Hepatocyte (in vitro differentiated cells): ENCODE data around the gene GMDS.

ENCODE experiments used
- EZH2 ChIP-seq: fragments of 200-600 bp; sonication (generic); IDR thresholded peaks from 2 replicates; pipeline ENCODE4 v1.6.1; 2016; ENCODE audit warnings: antibody characterized with exemption, mild to moderate bottlenecking, borderline replicate concordance
- TF ChIP-seq, protein P1 (sequence below): fragments of 200-600 bp; sonication (generic); IDR thresholded peaks from 2 replicates; pipeline ENCODE4 v1.5.1; 2016; ENCODE audit warnings: antibody characterized with exemption, mild to moderate bottlenecking; ENCODE audit not compliant: poor library complexity

DNA sequence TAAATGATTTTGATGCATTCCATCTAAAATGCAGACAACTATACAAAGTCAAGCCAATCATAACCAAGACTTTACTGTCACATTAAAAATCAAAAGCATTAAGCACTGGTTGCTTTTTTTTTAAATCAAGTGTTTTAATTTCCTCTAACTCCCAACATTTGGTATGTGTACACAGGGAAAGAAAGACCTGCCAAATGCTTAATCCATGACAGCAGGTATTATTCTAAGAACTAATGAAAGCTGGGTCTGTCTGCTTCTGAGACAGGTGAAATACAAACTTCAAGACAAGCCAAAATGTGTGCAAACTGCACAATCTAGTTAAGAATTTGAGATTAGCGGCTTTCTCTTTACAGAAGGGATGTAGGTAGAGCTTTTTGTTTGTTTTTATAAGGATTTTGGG lies 126.1 kb downstream of the GMDS start:
- TF ChIP-seq, protein P1, sequence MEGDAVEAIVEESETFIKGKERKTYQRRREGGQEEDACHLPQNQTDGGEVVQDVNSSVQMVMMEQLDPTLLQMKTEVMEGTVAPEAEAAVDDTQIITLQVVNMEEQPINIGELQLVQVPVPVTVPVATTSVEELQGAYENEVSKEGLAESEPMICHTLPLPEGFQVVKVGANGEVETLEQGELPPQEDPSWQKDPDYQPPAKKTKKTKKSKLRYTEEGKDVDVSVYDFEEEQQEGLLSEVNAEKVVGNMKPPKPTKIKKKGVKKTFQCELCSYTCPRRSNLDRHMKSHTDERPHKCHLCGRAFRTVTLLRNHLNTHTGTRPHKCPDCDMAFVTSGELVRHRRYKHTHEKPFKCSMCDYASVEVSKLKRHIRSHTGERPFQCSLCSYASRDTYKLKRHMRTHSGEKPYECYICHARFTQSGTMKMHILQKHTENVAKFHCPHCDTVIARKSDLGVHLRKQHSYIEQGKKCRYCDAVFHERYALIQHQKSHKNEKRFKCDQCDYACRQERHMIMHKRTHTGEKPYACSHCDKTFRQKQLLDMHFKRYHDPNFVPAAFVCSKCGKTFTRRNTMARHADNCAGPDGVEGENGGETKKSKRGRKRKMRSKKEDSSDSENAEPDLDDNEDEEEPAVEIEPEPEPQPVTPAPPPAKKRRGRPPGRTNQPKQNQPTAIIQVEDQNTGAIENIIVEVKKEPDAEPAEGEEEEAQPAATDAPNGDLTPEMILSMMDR = no peak
- no peak for TF ChIP-seq EZH2
